ENCODE results near the gene IMPA2.

- TF ChIP-seq CTCF (IDR thresholded peaks at IDR 0.05; ENCODE audit: low read depth, low read length, poor library complexity, severe bottlenecking), result no peak
- no peak for TF ChIP-seq EZH2phosphoT487 (IDR thresholded peaks at IDR 0.05; ENCODE audit: borderline replicate concordance, low read length)
These were observed 4.8 kb upstream of the IMPA2 start for GRCh38 chr18:11976315-11977152.

Measured in DOHH2 (cell line).